ENCODE measurements around the gene DAZL.

DNA sequence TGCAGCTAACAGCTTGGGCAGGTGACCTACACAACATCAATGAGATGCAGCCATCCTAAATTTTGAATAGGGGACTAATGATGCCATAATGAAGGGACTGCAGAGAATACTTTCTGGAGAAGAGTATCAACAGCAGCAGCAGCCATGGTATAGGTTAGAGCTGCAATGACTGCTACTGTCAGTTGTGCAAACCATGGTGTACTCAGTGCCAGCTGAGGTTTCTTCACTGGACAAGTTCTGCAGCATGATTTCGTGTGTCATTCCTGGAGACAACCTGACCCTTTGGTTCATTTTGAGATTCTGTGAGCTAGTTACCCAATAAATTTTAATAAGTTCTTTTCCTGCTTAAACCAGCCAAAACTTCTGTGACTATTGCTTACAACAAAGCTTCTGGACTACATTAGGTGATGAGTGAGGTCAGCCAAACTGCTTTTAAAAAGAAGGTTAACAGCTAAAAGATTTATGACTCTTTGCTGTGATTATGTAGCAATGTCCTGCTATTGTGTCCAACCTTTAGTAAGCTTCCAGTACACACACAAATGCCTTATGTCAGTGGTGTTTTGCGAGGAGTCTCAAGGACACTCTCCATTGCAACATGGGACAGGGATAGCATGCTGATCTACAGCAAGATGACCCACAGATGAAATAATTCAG, 4.8 kb upstream of the DAZL start:
- TF ChIP-seq, protein P1, sequence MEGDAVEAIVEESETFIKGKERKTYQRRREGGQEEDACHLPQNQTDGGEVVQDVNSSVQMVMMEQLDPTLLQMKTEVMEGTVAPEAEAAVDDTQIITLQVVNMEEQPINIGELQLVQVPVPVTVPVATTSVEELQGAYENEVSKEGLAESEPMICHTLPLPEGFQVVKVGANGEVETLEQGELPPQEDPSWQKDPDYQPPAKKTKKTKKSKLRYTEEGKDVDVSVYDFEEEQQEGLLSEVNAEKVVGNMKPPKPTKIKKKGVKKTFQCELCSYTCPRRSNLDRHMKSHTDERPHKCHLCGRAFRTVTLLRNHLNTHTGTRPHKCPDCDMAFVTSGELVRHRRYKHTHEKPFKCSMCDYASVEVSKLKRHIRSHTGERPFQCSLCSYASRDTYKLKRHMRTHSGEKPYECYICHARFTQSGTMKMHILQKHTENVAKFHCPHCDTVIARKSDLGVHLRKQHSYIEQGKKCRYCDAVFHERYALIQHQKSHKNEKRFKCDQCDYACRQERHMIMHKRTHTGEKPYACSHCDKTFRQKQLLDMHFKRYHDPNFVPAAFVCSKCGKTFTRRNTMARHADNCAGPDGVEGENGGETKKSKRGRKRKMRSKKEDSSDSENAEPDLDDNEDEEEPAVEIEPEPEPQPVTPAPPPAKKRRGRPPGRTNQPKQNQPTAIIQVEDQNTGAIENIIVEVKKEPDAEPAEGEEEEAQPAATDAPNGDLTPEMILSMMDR (IDR thresholded peaks at IDR 0.05; ENCODE audit: low read depth, low read length, poor library complexity, severe bottlenecking), result no peak
- TF ChIP-seq EZH2phosphoT487 (IDR thresholded peaks at IDR 0.05; ENCODE audit: borderline replicate concordance, low read length), result no peak
